Psoas muscle (tissue), 8 donors: ENCODE data around the gene CLDND1. TPM values are rescaled to one million over a fixed set of nuclear protein-coding genes. Genes with fewer than 3 reads are reported as not detected.

ENCODE experiments used
- ATAC-seq, 4 donors: fragments of 200-7000 bp; cut with Tn5 transposase; one replicate each; pipeline ENCODE4 v1.9.1; 2020; ENCODE audit warnings: moderate library complexity in 3 of 4, mild to moderate bottlenecking in 2 of 4
- DNase-seq, 2 donors: peaks; one replicate each; pipeline ENCODE4 v3.0.0-alpha.2; 2020
- H3K27ac ChIP-seq: fragments of 200-600 bp; one replicate; pipeline ENCODE4 v1.8.0; 2022
- H3K27me3 ChIP-seq, 3 donors: fragments of 200-600 bp in 1 of 3; one replicate each; pipeline versions ENCODE4 v1.6.1 to v1.8.0; 2013 to 2022; ENCODE audit warnings: low read length in 2 of 3, mild to moderate bottlenecking in 2 of 3, moderate library complexity in 1 of 3; ENCODE audit not compliant: insufficient read depth in 3 of 3
- H3K36me3 ChIP-seq, 2 donors: fragments of 200-600 bp in 1 of 2; one replicate each; pipeline versions ENCODE4 v1.6.1 to v1.8.0; 2013 to 2022; ENCODE audit warnings: low read depth in 1 of 2, mild to moderate bottlenecking in 1 of 2, moderate library complexity in 1 of 2; ENCODE audit not compliant: insufficient read depth in 1 of 2
- H3K4me1 ChIP-seq: fragments of 200-600 bp; one replicate; pipeline ENCODE4 v1.8.0; 2022
- H3K4me3 ChIP-seq: fragments of 200-600 bp; one replicate; pipeline ENCODE4 v1.8.0; 2022; ENCODE audit warnings: mild to moderate bottlenecking
- H3K9me3 ChIP-seq: fragments of 200-600 bp; one replicate; pipeline ENCODE4 v1.8.0; 2022
- WGBS, 3 donors: extraction: QIAGEN DNeasy Blood & Tissue Kit; methylation state at CpG; one replicate each; pipeline versions ENCODE4 v1.1.6 to v1.1.7; 2013; 5-methylcytosine and 5-hydroxymethylcytosine counted together
- intact Hi-C, 2 donors: fragments of 100-400 bp; cut with DNase I; formaldehyde crosslinking; loops; one replicate each; pipeline versions ENCODE4 v1.11.0 to v1.14.2; 2022
- long read RNA-seq, 2 donors: library from polyadenylated mRNA; unstranded; transcript quantifications; one replicate each; pipeline ENCODE4 v2.0.0, GENCODE V29; 2021
- polyA plus RNA-seq, 3 donors: library from polyadenylated mRNA; stranded (reverse); fragments of 200-250 nt; gene quantifications; one replicate each; pipeline ENCODE4 v1.2.3, GENCODE V29; 2013
- total RNA-seq, 4 donors: library from RNA; stranded (reverse); fragmentation: NEBNext Ultra II Directional in 2 of 4; extraction: Animal tissue kit (Norgen Biotek cat#: 25700) in 2 of 4; gene quantifications; one replicate each; pipeline versions ENCODE4 v1.2.1 to v1.2.4, GENCODE V29; 2021 to 2023
- TF ChIP-seq, protein P1 (sequence below): fragments of 200-600 bp; IDR thresholded peaks from one replicate; pipeline ENCODE4 v1.8.0; 2022; ENCODE audit warnings: antibody characterized with exemption
- donor health status: healthy with polysubstance abuse.
- donor health status: DM: no; HTN: no; CAD: no; lungs with moderate emphysema.
- donor health status: Bipolar disorder and iron deficiency.
- donor health status: healthy.
- donor health status: DM: yes; HTN: yes; CAD: no.
- donor health status: DM: no; HTN: no; CAD: no.
- donor health status: DM: no; HTN: no; CAD: no.
- donor health status: DM: yes; HTN: yes; CAD: no.

Gene CLDND1
- 10 to 100 TPM; 48.1 to 71.1 (median 57.1) TPM for total RNA-seq
- polyA plus RNA-seq: 10 to 100 TPM; 50.8 to 78.9 (median 77.5) TPM
- long read RNA-seq, donor 1, transcript CLDND1-201 (5 exons, 2,161 nt): major isoform, 9 of 16 reads
- long read RNA-seq, donor 1, partial matches to known transcripts: 0 of 16 reads
- long read RNA-seq, donor 1, other reads (novel, unspliced or antisense): 5 of 16 reads
- long read RNA-seq, donor 2, transcript CLDND1-201 (5 exons, 2,161 nt): major isoform, 18 of 44 reads
- long read RNA-seq, donor 2, partial matches to known transcripts: 1 of 44 reads
- long read RNA-seq, donor 2, other reads (novel, unspliced or antisense): 18 of 44 reads

DNA sequence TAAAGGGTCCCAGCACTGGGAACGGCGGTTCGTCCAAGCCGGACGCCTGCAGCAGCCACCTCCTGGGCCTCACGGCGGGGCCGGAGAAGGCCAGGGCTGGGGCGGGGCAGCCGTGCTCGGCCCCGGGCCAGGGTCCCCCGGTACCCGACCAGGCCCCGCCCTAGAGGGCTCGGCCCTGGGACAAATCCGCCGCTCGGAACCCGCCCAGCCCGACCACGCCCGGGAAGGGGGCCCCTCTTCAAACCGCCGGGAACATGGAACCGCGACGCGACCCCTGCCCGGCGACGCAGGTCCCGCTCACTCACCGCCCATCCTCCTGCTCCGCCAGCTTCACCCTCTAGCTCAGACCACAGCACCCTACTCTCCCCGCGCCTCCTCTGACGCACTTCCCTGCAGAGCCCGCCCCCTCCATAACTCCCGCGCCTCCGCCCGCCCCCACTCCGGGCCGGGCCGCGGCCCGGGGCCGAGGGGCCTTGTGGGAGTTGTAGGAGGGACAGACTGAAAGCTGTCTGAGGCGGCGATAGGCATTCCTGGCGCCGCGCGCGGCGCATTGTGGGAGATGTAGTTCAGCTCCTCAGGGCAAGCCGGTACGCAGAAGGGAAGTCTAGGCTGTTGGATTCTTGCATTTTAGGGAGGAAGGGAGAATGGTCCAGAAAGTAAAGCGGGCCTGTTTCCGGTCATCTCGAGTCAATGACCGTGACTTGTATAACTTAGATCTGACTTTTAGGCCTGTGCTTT is at the start of gene CLDND1:
CLDND1 (minus strand) TSS at position 359 of the 738 bp plus-strand sequence. CDS start 1,478 bp downstream, outside the sequence.
- intact Hi-C loops: no loop called here
- Histone ChIP-seq H3K4me1 (peaks cover 28% of the 10 kb centered on the region), H3K4me3 (peak within 1 kb of the TSS; percentile 87), H3K27me3 (no peaks in the 10 kb centered on the region), H3K36me3 (peaks cover 8 to 33% of the 10 kb centered on the region in 2 donors), H3K9me3 (no peaks in the 10 kb centered on the region), H3K27ac (peak within 1 kb of the TSS; percentile 96)
- 0 to 1% (median 0%) methylated on average over 43 to 63 of the region's 63 CpGs for WGBS, 3 donors
- ATAC-seq: peak; percentile 98 to 99 (median 98)
- peak; percentile 98 to 99 for DNase-seq
- TF ChIP-seq, protein P1, sequence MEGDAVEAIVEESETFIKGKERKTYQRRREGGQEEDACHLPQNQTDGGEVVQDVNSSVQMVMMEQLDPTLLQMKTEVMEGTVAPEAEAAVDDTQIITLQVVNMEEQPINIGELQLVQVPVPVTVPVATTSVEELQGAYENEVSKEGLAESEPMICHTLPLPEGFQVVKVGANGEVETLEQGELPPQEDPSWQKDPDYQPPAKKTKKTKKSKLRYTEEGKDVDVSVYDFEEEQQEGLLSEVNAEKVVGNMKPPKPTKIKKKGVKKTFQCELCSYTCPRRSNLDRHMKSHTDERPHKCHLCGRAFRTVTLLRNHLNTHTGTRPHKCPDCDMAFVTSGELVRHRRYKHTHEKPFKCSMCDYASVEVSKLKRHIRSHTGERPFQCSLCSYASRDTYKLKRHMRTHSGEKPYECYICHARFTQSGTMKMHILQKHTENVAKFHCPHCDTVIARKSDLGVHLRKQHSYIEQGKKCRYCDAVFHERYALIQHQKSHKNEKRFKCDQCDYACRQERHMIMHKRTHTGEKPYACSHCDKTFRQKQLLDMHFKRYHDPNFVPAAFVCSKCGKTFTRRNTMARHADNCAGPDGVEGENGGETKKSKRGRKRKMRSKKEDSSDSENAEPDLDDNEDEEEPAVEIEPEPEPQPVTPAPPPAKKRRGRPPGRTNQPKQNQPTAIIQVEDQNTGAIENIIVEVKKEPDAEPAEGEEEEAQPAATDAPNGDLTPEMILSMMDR: no peak

GRCh38 chr3:98568402-98568801 is 45.7 kb upstream of the CLDND1 start:
- 77 to 86% (median 82%) methylated on average over 3 of the region's 3 CpGs for WGBS, 3 donors
- no peaks in the 10 kb centered on the region for H3K4me1 ChIP-seq
- no peak overlapping the region for H3K4me3 ChIP-seq
- no peaks in the 10 kb centered on the region for H3K9me3 ChIP-seq
- H3K27ac ChIP-seq: no peak overlapping the region
- intact Hi-C loops: no loop called here
- H3K27me3 ChIP-seq: no peaks in the 10 kb centered on the region
- ATAC-seq (no peak), DNase-seq (no peak)
- TF ChIP-seq, protein P1: no peak
- no peaks in the 10 kb centered on the region for H3K36me3 ChIP-seq

DNA sequence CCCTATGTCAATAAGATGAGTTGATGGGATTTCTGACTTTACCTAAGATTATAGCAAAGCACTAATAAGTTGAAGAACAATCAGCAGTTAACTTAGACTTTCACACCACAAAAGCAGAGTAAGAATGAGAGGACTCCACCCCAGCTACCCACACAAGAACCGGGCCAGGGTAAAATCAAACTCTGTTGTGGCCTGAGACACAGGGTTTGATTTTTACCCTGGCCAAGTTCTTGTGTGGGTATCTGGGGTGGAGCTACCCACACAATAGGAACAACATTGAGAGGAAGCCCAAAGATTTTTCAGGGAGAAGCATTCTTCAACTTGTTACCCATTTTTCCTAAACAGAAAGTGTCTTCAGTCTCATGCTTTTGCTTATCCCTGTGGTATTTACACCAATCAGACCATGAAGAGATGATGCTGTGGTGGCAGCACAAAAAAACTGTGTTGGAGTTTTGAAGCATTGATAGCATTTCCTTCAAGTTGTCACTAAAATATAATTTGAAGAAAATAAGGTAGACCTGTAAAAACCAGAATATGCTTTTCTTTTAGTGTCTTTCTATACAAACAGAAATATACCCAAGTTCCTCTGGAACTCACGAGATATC is 45.1 kb upstream of the CLDND1 start:
- Histone ChIP-seq H3K36me3 (no peaks in the 10 kb centered on the region), H3K27ac (no peak overlapping the region), H3K27me3 (no peaks in the 10 kb centered on the region), H3K4me1 (no peaks in the 10 kb centered on the region), H3K9me3 (no peaks in the 10 kb centered on the region), H3K4me3 (no peak overlapping the region)
- no peak for DNase-seq
- TF ChIP-seq, protein P1: no peak
- WGBS, 3 donors: 83 to 91% (median 84%) methylated on average over 2 of the region's 2 CpGs
- no peak for ATAC-seq
- intact Hi-C loops: no loop called here

DNA sequence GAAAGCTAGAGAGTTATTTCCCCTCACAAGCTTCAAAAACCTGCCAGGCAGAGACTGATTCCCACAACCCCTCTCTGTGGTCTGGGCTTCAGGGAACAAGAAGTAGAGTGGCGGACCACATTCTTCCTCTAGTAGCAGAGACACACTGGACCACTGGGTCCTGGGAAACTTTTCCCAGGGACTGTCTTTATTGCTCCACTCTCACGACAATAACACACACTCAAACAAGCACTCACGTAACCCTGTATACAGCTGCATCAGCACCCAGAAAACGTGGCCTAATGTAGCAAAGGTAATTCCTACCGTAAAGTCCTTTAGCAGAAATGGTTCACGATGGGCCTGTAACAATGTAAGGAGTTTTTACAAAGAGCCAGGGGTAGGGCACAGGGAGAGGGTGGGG is 43.1 kb upstream of the CLDND1 start:
- intact Hi-C loops: no loop called here
- no peaks in the 10 kb centered on the region for H3K9me3 ChIP-seq
- WGBS, 3 donors: 67 to 74% (median 70%) methylated on average over 6 of the region's 6 CpGs
- no peaks in the 10 kb centered on the region for H3K27me3 ChIP-seq
- H3K4me3 ChIP-seq: no peak overlapping the region
- TF ChIP-seq, protein P1: no peak
- no peaks in the 10 kb centered on the region for H3K36me3 ChIP-seq
- H3K4me1 ChIP-seq: no peaks in the 10 kb centered on the region
- DNase-seq (no peak), ATAC-seq (no peak)
- no peak overlapping the region for H3K27ac ChIP-seq
